Measurements from ENCODE around the gene HLA-B. TPM values are rescaled to one million over a fixed set of nuclear protein-coding genes. Genes with fewer than 3 reads are reported as not detected.
"Not testable (repeated sequence)": the region's sequence is repeated elsewhere in the genome, so short reads cannot be mapped to it uniquely, and the experiment has no call there.

HLA-B gene
- total RNA-seq, 1 donor = 510 TPM

DNA sequence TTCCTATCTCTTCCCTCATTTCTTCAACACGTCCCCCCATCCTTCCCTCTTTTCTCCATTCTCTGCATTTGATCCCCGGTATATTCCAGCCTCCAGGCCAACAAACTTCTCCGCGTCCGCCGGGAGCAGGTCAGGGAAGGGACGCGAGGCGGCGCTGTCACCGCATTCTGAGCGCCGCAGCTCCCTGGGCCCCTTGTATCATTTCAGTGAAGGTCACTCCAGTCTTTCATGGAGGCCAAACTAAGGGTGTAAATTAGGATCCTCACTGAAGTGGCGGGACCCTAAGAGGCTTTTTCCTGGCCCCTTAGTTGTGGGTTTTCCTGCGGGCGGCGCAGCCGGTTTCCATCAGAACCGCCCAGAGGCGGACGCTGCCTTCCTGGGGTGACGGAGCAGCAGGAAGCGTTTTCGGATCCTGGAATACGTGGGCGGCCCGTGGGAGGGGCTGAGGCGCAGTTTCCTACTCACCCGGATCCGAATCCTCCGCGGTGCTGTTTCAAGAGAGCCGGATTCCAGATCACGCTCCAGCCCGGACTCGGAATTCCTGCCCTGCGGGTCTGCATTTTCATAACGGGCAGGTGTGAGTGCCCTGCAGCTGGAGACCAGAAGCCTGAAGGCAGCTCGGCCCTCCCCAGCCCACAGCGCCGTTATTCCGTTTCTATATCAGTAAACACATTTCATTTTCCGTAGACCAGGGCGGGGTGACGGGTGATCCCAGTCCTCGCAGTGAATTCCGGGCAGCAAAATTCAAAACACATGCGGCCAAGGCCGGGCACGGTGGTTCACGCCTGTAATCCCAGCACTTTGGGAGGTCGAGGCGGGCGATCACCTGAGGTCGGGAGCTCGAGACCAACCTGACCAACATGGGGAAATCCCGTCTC, 42.8 kb upstream of the HLA-B start:
- Histone ChIP-seq H3K79me2 (ENCODE audit: insufficient read depth, low read length) (peaks cover 39% of the 10 kb centered on the region), H3K4me1 (ENCODE audit: insufficient read depth, low read length) (peaks cover 36% of the 10 kb centered on the region), H3K27ac (ENCODE audit: low read depth, low read length) (peak overlapping the region; percentile 70), H3K27me3 (ENCODE audit: insufficient read depth, low read length) (no peaks in the 10 kb centered on the region), H3K9me3 (ENCODE audit: low read depth, low read length) (no peaks in the 10 kb centered on the region), H3K4me2 (ENCODE audit: insufficient read depth, low read length) (peak overlapping the region; percentile 98), H3K36me3 (ENCODE audit: insufficient read depth, low read length) (no peaks in the 10 kb centered on the region), H4K20me1 (ENCODE audit: insufficient read depth, low read length) (peaks cover 27% of the 10 kb centered on the region), H3K4me3 (ENCODE audit: insufficient read depth, low read length) (peak overlapping the region; percentile 91), H2AFZ (ENCODE audit: low read length) (peak overlapping the region; percentile 86)
- TF ChIP-seq, protein P1, sequence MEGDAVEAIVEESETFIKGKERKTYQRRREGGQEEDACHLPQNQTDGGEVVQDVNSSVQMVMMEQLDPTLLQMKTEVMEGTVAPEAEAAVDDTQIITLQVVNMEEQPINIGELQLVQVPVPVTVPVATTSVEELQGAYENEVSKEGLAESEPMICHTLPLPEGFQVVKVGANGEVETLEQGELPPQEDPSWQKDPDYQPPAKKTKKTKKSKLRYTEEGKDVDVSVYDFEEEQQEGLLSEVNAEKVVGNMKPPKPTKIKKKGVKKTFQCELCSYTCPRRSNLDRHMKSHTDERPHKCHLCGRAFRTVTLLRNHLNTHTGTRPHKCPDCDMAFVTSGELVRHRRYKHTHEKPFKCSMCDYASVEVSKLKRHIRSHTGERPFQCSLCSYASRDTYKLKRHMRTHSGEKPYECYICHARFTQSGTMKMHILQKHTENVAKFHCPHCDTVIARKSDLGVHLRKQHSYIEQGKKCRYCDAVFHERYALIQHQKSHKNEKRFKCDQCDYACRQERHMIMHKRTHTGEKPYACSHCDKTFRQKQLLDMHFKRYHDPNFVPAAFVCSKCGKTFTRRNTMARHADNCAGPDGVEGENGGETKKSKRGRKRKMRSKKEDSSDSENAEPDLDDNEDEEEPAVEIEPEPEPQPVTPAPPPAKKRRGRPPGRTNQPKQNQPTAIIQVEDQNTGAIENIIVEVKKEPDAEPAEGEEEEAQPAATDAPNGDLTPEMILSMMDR (IDR thresholded peaks at IDR 0.05; ENCODE audit: extremely low read depth, low read depth, low read length) = peak; percentile 94
- peak; percentile 92 for DNase-seq (ENCODE audit: insufficient read length, low spot score, missing footprints)

DNA sequence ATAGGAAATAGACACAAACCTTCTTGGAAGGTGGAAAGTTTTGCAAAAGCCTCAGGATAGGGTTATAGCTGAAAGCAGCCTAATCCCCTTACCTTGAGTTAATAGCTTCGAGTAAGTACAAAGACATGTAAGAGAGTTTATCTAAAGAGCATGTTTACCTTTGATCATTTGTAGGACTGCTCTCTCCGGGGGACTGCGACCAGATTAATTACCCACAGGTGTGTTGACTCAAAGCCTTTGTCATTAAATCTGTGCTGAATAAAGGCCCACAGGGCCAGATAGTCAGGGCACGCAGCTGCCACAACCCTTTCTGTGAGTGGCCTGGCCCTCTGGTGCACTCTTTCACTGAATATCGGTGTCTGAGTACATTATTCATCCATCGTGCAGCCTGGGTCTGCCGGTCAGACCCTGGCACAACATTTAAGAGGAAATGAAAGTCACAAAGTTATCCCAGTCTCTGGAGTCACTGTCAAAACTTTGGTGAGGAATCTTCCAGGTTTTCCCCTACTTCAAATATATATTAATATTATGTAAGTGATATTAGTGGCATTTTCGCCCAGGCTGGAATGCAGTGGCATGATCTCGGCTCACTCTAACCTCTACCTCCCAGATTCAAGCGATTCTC, 41.0 kb upstream of the HLA-B start:
- Histone ChIP-seq H3K79me2 (ENCODE audit: insufficient read depth, low read length) (peaks cover 22% of the 10 kb centered on the region), H2AFZ (ENCODE audit: low read length) (no peak overlapping the region), H3K27me3 (ENCODE audit: insufficient read depth, low read length) (no peaks in the 10 kb centered on the region), H3K36me3 (ENCODE audit: insufficient read depth, low read length) (no peaks in the 10 kb centered on the region), H3K9me3 (ENCODE audit: low read depth, low read length) (no peaks in the 10 kb centered on the region), H3K4me3 (ENCODE audit: insufficient read depth, low read length) (no peak overlapping the region), H3K27ac (ENCODE audit: low read depth, low read length) (no peak overlapping the region), H3K4me2 (ENCODE audit: insufficient read depth, low read length) (no peak overlapping the region), H4K20me1 (ENCODE audit: insufficient read depth, low read length) (peaks cover 13% of the 10 kb centered on the region), H3K4me1 (ENCODE audit: insufficient read depth, low read length) (peaks cover 29% of the 10 kb centered on the region)
- TF ChIP-seq, protein P1 (IDR thresholded peaks at IDR 0.05; ENCODE audit: extremely low read depth, low read depth, low read length) = no peak
- DNase-seq (ENCODE audit: insufficient read length, low spot score, missing footprints) = no peak

DNA sequence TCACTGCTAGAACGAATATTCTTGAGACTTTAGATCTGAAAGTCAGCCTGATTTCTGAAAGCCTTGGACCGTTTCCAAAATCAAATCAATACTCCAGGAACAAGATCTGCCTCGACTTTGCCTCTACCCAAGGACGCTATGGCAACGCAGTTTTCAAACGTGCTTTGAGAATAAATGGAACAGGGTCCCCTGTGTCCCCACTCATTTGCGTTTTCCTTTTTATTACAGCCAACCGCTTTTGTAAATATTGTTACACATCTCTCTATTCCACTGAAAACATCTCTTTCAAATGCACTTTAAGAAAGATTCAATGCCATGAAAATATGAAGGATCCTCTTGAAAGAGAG, 40.1 kb upstream of the HLA-B start:
- not testable (repeated sequence) for H4K20me1 ChIP-seq (ENCODE audit: insufficient read depth, low read length); H2AFZ ChIP-seq (ENCODE audit: low read length); H3K36me3 ChIP-seq (ENCODE audit: insufficient read depth, low read length); H3K27me3 ChIP-seq (ENCODE audit: insufficient read depth, low read length); H3K9me3 ChIP-seq (ENCODE audit: low read depth, low read length); DNase-seq (ENCODE audit: insufficient read length, low spot score, missing footprints); H3K27ac ChIP-seq (ENCODE audit: low read depth, low read length)
- Histone ChIP-seq H3K4me2 (ENCODE audit: insufficient read depth, low read length) (peak overlapping the region; percentile 76), H3K4me1 (ENCODE audit: insufficient read depth, low read length) (peaks cover 20% of the 10 kb centered on the region), H3K79me2 (ENCODE audit: insufficient read depth, low read length) (peaks cover 13% of the 10 kb centered on the region), H3K4me3 (ENCODE audit: insufficient read depth, low read length) (peak overlapping the region; percentile 45)

DNA sequence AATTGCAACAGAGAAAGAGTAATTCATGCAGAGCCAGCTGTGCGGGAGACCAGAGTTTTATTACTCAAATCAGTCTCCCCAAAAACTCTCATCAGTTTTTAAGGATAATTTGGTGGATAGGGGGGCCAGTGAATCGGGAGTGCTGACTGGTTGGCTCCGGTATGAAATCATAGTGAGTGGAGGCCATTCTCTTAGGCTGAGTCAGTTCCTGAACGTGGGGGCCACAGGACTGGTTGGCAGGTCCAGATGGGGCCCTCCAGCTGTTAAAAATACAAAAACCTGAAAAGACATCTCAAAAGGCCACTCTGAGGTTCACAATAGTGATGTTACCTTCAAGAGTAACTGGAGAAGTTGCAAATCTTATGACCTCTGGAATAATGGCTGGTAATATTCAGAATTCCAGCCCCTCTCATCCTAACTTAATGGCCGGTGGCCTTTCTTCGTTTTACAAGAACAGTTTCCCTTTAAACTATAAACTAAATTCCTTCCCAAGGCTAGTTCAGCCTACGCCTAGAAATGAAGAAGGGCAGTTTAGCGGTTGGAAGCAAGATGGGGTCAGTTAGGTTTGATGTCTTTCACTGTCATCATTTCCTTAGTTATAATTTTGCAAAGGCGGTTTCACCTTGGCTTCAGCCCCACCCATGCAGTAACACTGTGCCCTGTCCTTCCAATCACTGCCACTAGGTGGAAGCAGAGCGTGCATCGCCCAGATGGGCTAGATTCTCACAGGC, 39.6 kb upstream of the HLA-B start:
- no peak overlapping the region for H3K27ac ChIP-seq (ENCODE audit: low read depth, low read length)
- DNase-seq (ENCODE audit: insufficient read length, low spot score, missing footprints) = peak; percentile 62
- H2AFZ ChIP-seq (ENCODE audit: low read length) = no peak overlapping the region
- peaks cover 1% of the 10 kb centered on the region for H4K20me1 ChIP-seq (ENCODE audit: insufficient read depth, low read length)
- peak overlapping the region; percentile 76 for H3K4me2 ChIP-seq (ENCODE audit: insufficient read depth, low read length)
- H3K4me3 ChIP-seq (ENCODE audit: insufficient read depth, low read length) = no peak overlapping the region
- H3K27me3 ChIP-seq (ENCODE audit: insufficient read depth, low read length) = no peaks in the 10 kb centered on the region
- TF ChIP-seq, protein P1 (IDR thresholded peaks at IDR 0.05; ENCODE audit: extremely low read depth, low read depth, low read length) = peak; percentile 79
- peaks cover 7% of the 10 kb centered on the region for H3K79me2 ChIP-seq (ENCODE audit: insufficient read depth, low read length)
- H3K4me1 ChIP-seq (ENCODE audit: insufficient read depth, low read length) = peaks cover 15% of the 10 kb centered on the region
- H3K36me3 ChIP-seq (ENCODE audit: insufficient read depth, low read length) = no peaks in the 10 kb centered on the region
- H3K9me3 ChIP-seq (ENCODE audit: low read depth, low read length) = no peaks in the 10 kb centered on the region
